Stomach (tissue), 9 donors: ENCODE measurements around the gene UBXN6. TPM values are rescaled to one million over a fixed set of nuclear protein-coding genes. Genes with fewer than 3 reads are reported as not detected.

Experiments used
- DNase-seq, 2 donors: peaks; one replicate each; pipeline versions ENCODE4 v3.0.0 to v3.0.0-alpha.2; 2013 to 2019
- H3K27ac ChIP-seq, 5 donors: fragments of 200-600 bp in 4 of 5; sonication (generic) in 4 of 5; one replicate each; pipeline ENCODE4 v1.5.1; 2013 to 2019; ENCODE audit warnings: mild to moderate bottlenecking in 1 of 5, moderate library complexity in 1 of 5
- H3K27me3 ChIP-seq, 3 donors: fragments of 200-600 bp; sonication (generic); one replicate each; pipeline ENCODE4 v1.5.1; 2017 to 2019; ENCODE audit warnings: mixed run types in 1 of 3
- H3K36me3 ChIP-seq, 4 donors: fragments of 200-600 bp; sonication (generic); 1 replicate in 3 of 4; 2 replicates in 1 of 4; pipeline ENCODE4 v1.5.1; 2016 to 2019
- H3K4me1 ChIP-seq, 4 donors: fragments of 200-600 bp; sonication (generic); one replicate each; pipeline ENCODE4 v1.5.1; 2016 to 2019
- H3K4me3 ChIP-seq, 4 donors: fragments of 200-600 bp; sonication (generic) in 3 of 4; one replicate each; pipeline ENCODE4 v1.5.1; 2016 to 2019; ENCODE audit warnings: mild to moderate bottlenecking in 1 of 4
- H3K9me3 ChIP-seq, 4 donors: fragments of 200-600 bp; sonication (generic); one replicate each; pipeline ENCODE4 v1.5.1; 2016 to 2019
- EP300 ChIP-seq: sonication (generic); formaldehyde crosslinking; IDR thresholded peaks from one replicate; pipeline ENCODE4 v1.6.1; 2017; ENCODE audit warnings: antibody characterized with exemption
- POLR2A ChIP-seq, 4 donors: fragments of 450-650 bp; IDR thresholded peaks; one replicate each; pipeline ENCODE4 v1.6.1; 2016; ENCODE audit warnings: antibody characterized with exemption in 4 of 4, control low read depth in 2 of 4, mild to moderate bottlenecking in 1 of 4, moderate library complexity in 1 of 4
- POLR2AphosphoS5 ChIP-seq, 3 donors: sonication (generic); formaldehyde crosslinking; IDR thresholded peaks; one replicate each; pipeline ENCODE4 v1.6.1; 2016; ENCODE audit warnings: antibody characterized with exemption in 3 of 3
- WGBS, 5 donors: extraction: QIAGEN DNeasy Blood & Tissue Kit in 3 of 5; methylation state at CpG; one replicate each; pipeline versions ENCODE4 v1.1.5 to v1.1.7; 2013 to 2018; 5-methylcytosine and 5-hydroxymethylcytosine counted together
- intact Hi-C: fragments of 100-400 bp; cut with DNase I; formaldehyde crosslinking; loops from one replicate; pipeline ENCODE4 v1.15.1; 2023; ENCODE audit warnings: low total_unique reads
- polyA plus RNA-seq, 3 donors: library from polyadenylated mRNA; stranded (reverse); fragments of 200-250 nt; gene quantifications; one replicate each; pipeline ENCODE4 v1.2.3, GENCODE V29; 2013
- total RNA-seq, 5 donors: library from RNA; depleted of rRNA; stranded (reverse); fragments of >200 nt; gene quantifications; one replicate each; pipeline versions ENCODE4 v1.1.0 to v1.2.3, GENCODE V29; 2014 to 2016
- TF ChIP-seq, protein P1 (sequence below), 7 experiments: fragments of 450-650 bp in 4 of 7; fragments of 200-600 bp in 3 of 7; sonication (generic) in 3 of 7; IDR thresholded peaks; one replicate each; pipeline ENCODE4 v1.5.1; 2016 to 2019; ENCODE audit warnings: antibody characterized with exemption in 7 of 7, control low read depth in 2 of 7, mild to moderate bottlenecking in 1 of 7
- donor health status: healthy with polysubstance abuse.
- donor health status: Bipolar disorder and iron deficiency.
- donor health status: healthy.

Gene UBXN6
- total and polyA plus RNA-seq, 8 donors: 19.3 to 208 (median 93.4) TPM

DNA sequence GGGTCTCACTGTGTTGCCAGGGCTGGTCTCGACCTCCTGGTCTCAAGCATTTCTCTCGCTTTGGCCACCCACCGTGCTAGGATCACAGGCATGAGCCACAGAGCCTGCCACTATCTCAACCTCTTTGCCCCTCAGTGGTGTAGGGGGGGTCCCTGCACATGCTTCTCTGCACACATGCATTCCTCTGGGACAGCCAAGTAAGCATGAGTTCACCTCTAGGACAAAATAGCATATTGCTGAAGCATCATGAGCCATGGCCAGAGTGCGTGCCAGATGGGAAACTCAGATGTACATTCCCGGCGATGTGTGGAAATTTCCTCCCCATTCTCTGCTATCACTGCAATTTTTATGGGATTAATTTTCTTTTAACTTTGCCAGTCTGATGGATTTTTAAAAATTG, 32.1 kb downstream of the UBXN6 start:
- Histone ChIP-seq H3K27ac (no peak overlapping the region), H3K36me3 (peaks cover 9 to 56% (median 52%) of the 10 kb centered on the region in 4 donors), H3K9me3 (no peaks in the 10 kb centered on the region), H3K4me3 (no peak overlapping the region), H3K27me3 (no peaks in the 10 kb centered on the region), H3K4me1 (no peaks in the 10 kb centered on the region)
- 91 to 98% (median 97%) methylated on average over 6 of the region's 6 CpGs for WGBS, 5 donors
- intact Hi-C loops: no loop called here
- DNase-seq: no peak
- TF ChIP-seq POLR2A (IDR thresholded peaks at IDR 0.05) (no peak), EP300 (no peak), POLR2AphosphoS5 (IDR thresholded peaks at IDR 0.05) (no peak)
- TF ChIP-seq, protein P1, sequence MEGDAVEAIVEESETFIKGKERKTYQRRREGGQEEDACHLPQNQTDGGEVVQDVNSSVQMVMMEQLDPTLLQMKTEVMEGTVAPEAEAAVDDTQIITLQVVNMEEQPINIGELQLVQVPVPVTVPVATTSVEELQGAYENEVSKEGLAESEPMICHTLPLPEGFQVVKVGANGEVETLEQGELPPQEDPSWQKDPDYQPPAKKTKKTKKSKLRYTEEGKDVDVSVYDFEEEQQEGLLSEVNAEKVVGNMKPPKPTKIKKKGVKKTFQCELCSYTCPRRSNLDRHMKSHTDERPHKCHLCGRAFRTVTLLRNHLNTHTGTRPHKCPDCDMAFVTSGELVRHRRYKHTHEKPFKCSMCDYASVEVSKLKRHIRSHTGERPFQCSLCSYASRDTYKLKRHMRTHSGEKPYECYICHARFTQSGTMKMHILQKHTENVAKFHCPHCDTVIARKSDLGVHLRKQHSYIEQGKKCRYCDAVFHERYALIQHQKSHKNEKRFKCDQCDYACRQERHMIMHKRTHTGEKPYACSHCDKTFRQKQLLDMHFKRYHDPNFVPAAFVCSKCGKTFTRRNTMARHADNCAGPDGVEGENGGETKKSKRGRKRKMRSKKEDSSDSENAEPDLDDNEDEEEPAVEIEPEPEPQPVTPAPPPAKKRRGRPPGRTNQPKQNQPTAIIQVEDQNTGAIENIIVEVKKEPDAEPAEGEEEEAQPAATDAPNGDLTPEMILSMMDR (IDR thresholded peaks at IDR 0.05): no peak

DNA sequence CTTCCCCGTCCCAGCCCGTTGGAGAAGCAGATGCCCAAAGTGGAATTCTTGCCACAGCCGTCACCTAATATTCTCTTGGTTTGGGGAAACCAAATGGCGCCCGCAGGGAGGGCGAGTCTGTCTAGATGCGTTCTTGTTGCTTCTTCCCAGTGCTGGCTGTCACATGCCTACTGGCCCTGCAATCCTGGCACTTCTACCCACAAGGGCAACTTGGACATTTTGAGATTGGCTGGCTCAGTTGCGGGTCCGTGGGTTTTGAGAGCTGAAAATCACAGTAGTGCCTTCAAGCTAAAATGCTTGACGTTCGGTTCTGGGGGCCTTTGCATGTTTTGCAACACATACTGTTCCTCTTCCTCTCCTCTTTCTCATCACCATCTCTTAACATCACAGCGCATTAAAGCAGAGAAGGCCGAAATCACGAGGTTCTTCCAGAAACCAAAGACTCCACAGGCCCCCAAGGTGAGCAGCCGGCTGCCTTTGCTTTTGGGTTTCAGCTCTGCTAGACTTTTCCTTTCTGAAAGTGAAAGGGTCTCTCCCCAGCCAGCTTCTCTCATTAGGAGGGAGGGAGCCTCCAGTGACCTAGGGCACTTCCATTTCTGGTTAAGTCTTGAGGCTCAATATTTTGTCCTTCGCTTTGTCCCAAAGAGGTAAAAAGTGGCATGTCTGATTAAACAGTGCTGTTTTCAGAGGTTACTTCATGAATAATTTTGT, 34.0 kb downstream of the UBXN6 start:
- 90 to 96% (median 93%) methylated on average over 16 of the region's 16 CpGs for WGBS, 5 donors
- Histone ChIP-seq H3K4me3 (no peak overlapping the region), H3K27me3 (no peaks in the 10 kb centered on the region), H3K36me3 (peaks cover 0 to 38% (median 32%) of the 10 kb centered on the region in 4 donors), H3K4me1 (no peaks in the 10 kb centered on the region), H3K27ac (no peak overlapping the region), H3K9me3 (no peaks in the 10 kb centered on the region)
- intact Hi-C loops: no loop called here
- no peak for DNase-seq
- TF ChIP-seq POLR2A (IDR thresholded peaks at IDR 0.05): no peak
- no peak for TF ChIP-seq EP300
- TF ChIP-seq, protein P1 (IDR thresholded peaks at IDR 0.05): no peak
- no peak for TF ChIP-seq POLR2AphosphoS5 (IDR thresholded peaks at IDR 0.05)

DNA sequence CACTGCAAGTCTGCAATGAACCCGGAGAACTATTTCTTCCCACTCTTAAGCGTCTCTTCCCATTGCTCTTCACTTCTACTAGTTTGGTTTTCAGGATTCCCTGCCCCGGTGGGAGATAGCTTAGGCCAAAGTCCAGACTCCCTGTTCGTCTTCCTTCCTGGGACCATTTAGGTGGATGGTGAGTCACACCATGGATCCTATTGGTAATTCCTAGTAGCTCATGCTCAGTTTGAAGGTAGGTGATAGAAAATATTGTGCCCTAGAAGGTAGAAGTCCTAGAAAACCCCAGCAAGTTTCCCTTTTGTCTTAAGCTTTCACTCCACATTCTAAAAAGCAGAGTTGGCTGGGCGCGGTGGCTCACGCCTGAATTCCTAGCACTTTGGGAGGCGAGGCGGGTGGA, 41.3 kb downstream of the UBXN6 start:
- WGBS, 5 donors: 83 to 94% (median 89%) methylated on average over 9 of the region's 9 CpGs
- Histone ChIP-seq H3K27ac (no peak overlapping the region), H3K36me3 (peaks cover 0 to 19% (median 13%) of the 10 kb centered on the region in 4 donors), H3K27me3 (no peaks in the 10 kb centered on the region), H3K9me3 (no peaks in the 10 kb centered on the region), H3K4me3 (no peak overlapping the region), H3K4me1 (peaks cover 0 to 10% (median 5%) of the 10 kb centered on the region in 4 donors)
- TF ChIP-seq POLR2A (IDR thresholded peaks at IDR 0.05) (no peak), EP300 (no peak), POLR2AphosphoS5 (IDR thresholded peaks at IDR 0.05) (no peak)
- TF ChIP-seq, protein P1 (IDR thresholded peaks at IDR 0.05): no peak
- no peak for DNase-seq
- intact Hi-C loops: no loop called here

DNA sequence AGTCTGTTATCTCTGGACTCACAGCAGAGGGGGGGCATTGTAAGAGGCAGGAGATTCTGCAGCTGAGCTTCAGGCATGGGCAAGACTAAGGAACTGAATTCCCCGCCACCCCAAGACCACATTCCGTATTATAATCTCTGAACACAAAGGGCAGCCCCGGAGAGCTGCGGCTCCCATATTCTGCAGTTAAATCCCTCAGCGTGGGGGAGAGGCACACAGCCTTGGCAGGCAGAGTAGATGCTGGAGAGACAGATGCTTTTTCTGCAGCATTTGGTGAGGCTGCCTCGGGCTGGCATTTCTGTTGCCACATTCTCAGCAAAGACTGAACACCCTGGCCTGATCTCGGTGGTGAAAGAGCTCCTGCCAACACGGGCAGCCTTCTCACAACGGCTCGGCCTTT, 42.2 kb downstream of the UBXN6 start:
- H3K27me3 ChIP-seq: no peaks in the 10 kb centered on the region
- intact Hi-C loops: no loop called here
- WGBS, 5 donors: 58 to 82% (median 71%) methylated on average over 9 to 10 of the region's 10 CpGs
- no peaks in the 10 kb centered on the region for H3K9me3 ChIP-seq
- peaks cover 0 to 10% (median 5%) of the 10 kb centered on the region in 4 donors for H3K4me1 ChIP-seq
- H3K4me3 ChIP-seq: no peak overlapping the region
- no peak overlapping the region for H3K27ac ChIP-seq
- peaks cover 0 to 25% (median 19%) of the 10 kb centered on the region in 4 donors for H3K36me3 ChIP-seq
- DNase-seq: no peak
- TF ChIP-seq POLR2A (IDR thresholded peaks at IDR 0.05): no peak
- no peak for TF ChIP-seq POLR2AphosphoS5 (IDR thresholded peaks at IDR 0.05)
- TF ChIP-seq, protein P1 (IDR thresholded peaks at IDR 0.05): no peak
- no peak for TF ChIP-seq EP300
